Measurements from ENCODE around the gene RANBP17. TPM values are rescaled to one million over a fixed set of nuclear protein-coding genes. Genes with fewer than 3 reads are reported as not detected.

The RANBP17 gene
- total RNA-seq, 4 donors from 2014 or later = 0.55 to 3.0 (median 1.5) TPM

- DNase-seq (ENCODE audit: low spot score in 2 of 2) = no peak
- no peaks in the 10 kb centered on the region for H3K36me3 ChIP-seq
- WGBS = 48% methylated on average over 3 of the region's 3 CpGs
- no peaks in the 10 kb centered on the region for H3K9me3 ChIP-seq
- H3K4me3 ChIP-seq = no peak overlapping the region
- no peaks in the 10 kb centered on the region for H3K4me1 ChIP-seq
- no peaks in the 10 kb centered on the region for H3K27me3 ChIP-seq
- H3K27ac ChIP-seq = no peak overlapping the region
- TF ChIP-seq EP300 (IDR thresholded peaks at IDR 0.05) (no peak), CTCF (IDR thresholded peaks at IDR 0.05) (no peak), POLR2AphosphoS5 (IDR thresholded peaks at IDR 0.05) (no peak), POLR2A (IDR thresholded peaks at IDR 0.05) (no peak)
Measured at GRCh38 chr5:171143171-171143570, 281.4 kb downstream of the RANBP17 start.

- TF ChIP-seq POLR2AphosphoS5 (IDR thresholded peaks at IDR 0.05) = no peak
- TF ChIP-seq EP300 (IDR thresholded peaks at IDR 0.05) = no peak
- no peak for TF ChIP-seq POLR2A (IDR thresholded peaks at IDR 0.05)
- TF ChIP-seq CTCF (IDR thresholded peaks at IDR 0.05) = no peak
- H3K4me1 ChIP-seq = no peaks in the 10 kb centered on the region
- H3K27me3 ChIP-seq = no peaks in the 10 kb centered on the region
- no peak overlapping the region for H3K4me3 ChIP-seq
- 92% methylated on average over 6 of the region's 6 CpGs for WGBS
- H3K36me3 ChIP-seq = no peaks in the 10 kb centered on the region
- H3K9me3 ChIP-seq = no peaks in the 10 kb centered on the region
- no peak overlapping the region for H3K27ac ChIP-seq
- DNase-seq (ENCODE audit: low spot score in 2 of 2) = no peak
Measured at GRCh38 chr5:171143926-171144325, 282.1 kb downstream of the RANBP17 start.

- H3K4me3 ChIP-seq = no peak overlapping the region
- DNase-seq (ENCODE audit: low spot score in 2 of 2) = no peak
- H3K4me1 ChIP-seq = no peaks in the 10 kb centered on the region
- no peaks in the 10 kb centered on the region for H3K9me3 ChIP-seq
- WGBS = 85% methylated on average over 2 of the region's 2 CpGs
- H3K36me3 ChIP-seq = no peaks in the 10 kb centered on the region
- H3K27ac ChIP-seq = no peak overlapping the region
- no peak for TF ChIP-seq POLR2AphosphoS5 (IDR thresholded peaks at IDR 0.05)
- no peak for TF ChIP-seq POLR2A (IDR thresholded peaks at IDR 0.05)
- no peak for TF ChIP-seq EP300 (IDR thresholded peaks at IDR 0.05)
- H3K27me3 ChIP-seq = no peaks in the 10 kb centered on the region
Measured at GRCh38 chr5:171149333-171149732, 287.5 kb downstream of the RANBP17 start.

- Histone ChIP-seq H3K4me3 (no peak overlapping the region), H3K36me3 (no peaks in the 10 kb centered on the region), H3K27me3 (no peaks in the 10 kb centered on the region), H3K4me1 (no peaks in the 10 kb centered on the region), H3K9me3 (no peaks in the 10 kb centered on the region), H3K27ac (no peak overlapping the region)
- DNase-seq (ENCODE audit: low spot score in 2 of 2) = no peak
- no peak for TF ChIP-seq EP300 (IDR thresholded peaks at IDR 0.05)
- 80% methylated on average over 3 of the region's 3 CpGs for WGBS
Measured at GRCh38 chr5:171149772-171150171, 288.0 kb downstream of the RANBP17 start.

- Histone ChIP-seq H3K4me1 (no peaks in the 10 kb centered on the region), H3K4me3 (no peak overlapping the region), H3K9me3 (no peaks in the 10 kb centered on the region), H3K27me3 (no peaks in the 10 kb centered on the region), H3K36me3 (no peaks in the 10 kb centered on the region), H3K27ac (no peak overlapping the region)
- DNase-seq (ENCODE audit: low spot score in 2 of 2) = no peak
- WGBS = 86% methylated on average over 4 of the region's 4 CpGs
- TF ChIP-seq POLR2AphosphoS5 (IDR thresholded peaks at IDR 0.05) = no peak
- no peak for TF ChIP-seq POLR2A (IDR thresholded peaks at IDR 0.05)
- TF ChIP-seq EP300 (IDR thresholded peaks at IDR 0.05) = no peak
- TF ChIP-seq CTCF (IDR thresholded peaks at IDR 0.05) = no peak
Measured at GRCh38 chr5:171152382-171152781, 290.6 kb downstream of the RANBP17 start.

- no peak overlapping the region for H3K27ac ChIP-seq
- H3K27me3 ChIP-seq = no peaks in the 10 kb centered on the region
- H3K36me3 ChIP-seq = no peaks in the 10 kb centered on the region
- no peaks in the 10 kb centered on the region for H3K9me3 ChIP-seq
- TF ChIP-seq POLR2A (IDR thresholded peaks at IDR 0.05) (no peak), POLR2AphosphoS5 (IDR thresholded peaks at IDR 0.05) (no peak), EP300 (IDR thresholded peaks at IDR 0.05) (no peak), CTCF (IDR thresholded peaks at IDR 0.05) (no peak)
- no peak overlapping the region for H3K4me3 ChIP-seq
- no peak for DNase-seq (ENCODE audit: low spot score in 2 of 2)
- no peaks in the 10 kb centered on the region for H3K4me1 ChIP-seq
- 85% methylated on average over 1 of the region's 1 CpG for WGBS
Measured at GRCh38 chr5:171155621-171156020, 293.8 kb downstream of the RANBP17 start.
